Stimulated activated CD8-positive, alpha-beta memory T cell treated with anti-CD3 and anti-CD28 coated beads, Interleukin-4, amount 100 ng/mL, for 4 hours (primary cell): ENCODE data around the gene AFDN.

Experiments used
- DNase-seq, 2 donors: peaks; one replicate each; pipeline ENCODE4 v3.0.0-alpha.2; 2020; ENCODE audit warnings: low read depth in 2 of 2, low spot score in 1 of 2

Gene AFDN

GRCh38 chr6:167912494-167912893 is 85.8 kb downstream of the AFDN start:
- no peak for DNase-seq

GRCh38 chr6:167913699-167914098 is 87.0 kb downstream of the AFDN start:
- no peak for DNase-seq

- DNase-seq, result no peak
Observed at GRCh38 chr6:167915139-167915538, 88.4 kb downstream of the AFDN start.

GRCh38 chr6:167917551-167918154 is 90.9 kb downstream of the AFDN start:
- DNase-seq, result no peak

- DNase-seq, result no peak
Observed at GRCh38 chr6:167918548-167919278, 92.0 kb downstream of the AFDN start.

GRCh38 chr6:167919349-167919748 is 92.6 kb downstream of the AFDN start:
- DNase-seq, result no peak

GRCh38 chr6:167920165-167920564 is 93.5 kb downstream of the AFDN start:
- no peak for DNase-seq

- no peak for DNase-seq
Observed at GRCh38 chr6:167921831-167922230, 95.1 kb downstream of the AFDN start.

- no peak for DNase-seq
Observed at GRCh38 chr6:167925026-167925425, 98.3 kb downstream of the AFDN start.

- DNase-seq, result no peak
Observed at GRCh38 chr6:167927246-167927645, 100.5 kb downstream of the AFDN start.

GRCh38 chr6:167928111-167928510 is 101.4 kb downstream of the AFDN start:
- DNase-seq, result no peak

- DNase-seq, result no peak
Observed at GRCh38 chr6:167930295-167930694, 103.6 kb downstream of the AFDN start.

- no peak for DNase-seq
Observed at GRCh38 chr6:167932468-167933276, 106.0 kb downstream of the AFDN start.

GRCh38 chr6:167933290-167933689 is 106.6 kb downstream of the AFDN start:
- DNase-seq, result no peak

GRCh38 chr6:167933847-167934246 is 107.1 kb downstream of the AFDN start:
- DNase-seq, result no peak

GRCh38 chr6:167934426-167934864 is 107.7 kb downstream of the AFDN start:
- DNase-seq, result no peak

- no peak for DNase-seq
Observed at GRCh38 chr6:167936051-167936450, 109.3 kb downstream of the AFDN start.

GRCh38 chr6:167937301-167937700 is 110.6 kb downstream of the AFDN start:
- no peak for DNase-seq

GRCh38 chr6:167937948-167938911 is 111.5 kb downstream of the AFDN start:
- DNase-seq, result no peak

GRCh38 chr6:167941822-167942221 is 115.1 kb downstream of the AFDN start:
- no peak for DNase-seq

- DNase-seq, result no peak
Observed at GRCh38 chr6:167944130-167944529, 117.4 kb downstream of the AFDN start.
